ENCODE results near the gene NOC2L.

Gene NOC2L

DNA sequence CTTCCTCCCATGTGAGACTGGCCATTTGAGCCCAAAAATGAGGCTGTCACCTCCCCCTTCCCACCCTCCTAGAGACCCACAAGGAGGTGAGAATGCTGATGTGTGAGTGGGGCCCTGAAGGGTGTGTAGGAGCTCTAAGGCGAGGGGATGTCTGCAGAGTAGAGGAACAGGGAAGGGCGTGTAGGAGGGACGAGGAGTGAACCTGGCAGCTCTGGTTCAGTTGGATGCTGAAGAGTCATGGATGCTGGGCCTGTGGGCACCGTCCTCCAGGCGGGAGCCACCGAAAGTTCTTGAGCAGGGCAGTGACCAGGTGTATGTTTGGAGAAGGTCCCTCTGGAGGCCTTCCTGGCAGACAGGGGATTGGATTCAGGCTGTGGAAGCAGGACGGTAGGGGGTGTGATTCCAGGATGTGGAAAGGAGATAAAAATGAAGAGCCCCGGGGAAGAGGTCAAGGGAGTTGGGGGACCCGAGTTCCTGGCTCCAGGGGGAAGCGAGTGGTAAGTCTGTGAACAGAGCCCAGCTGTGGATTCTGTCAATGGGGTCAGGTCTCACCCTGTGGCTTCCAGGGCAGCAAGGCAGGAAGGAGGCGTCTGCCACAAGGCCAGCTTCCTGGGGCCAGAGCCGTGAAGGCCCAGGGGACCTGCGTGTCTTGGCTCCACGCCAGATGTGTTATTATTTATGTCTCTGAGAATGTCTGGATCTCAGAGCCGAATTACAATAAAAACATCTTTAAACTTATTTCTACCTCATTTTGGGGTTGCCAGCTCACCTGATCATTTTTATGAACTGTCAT is 27.5 kb downstream of the NOC2L start:
- TF ChIP-seq, protein P1, sequence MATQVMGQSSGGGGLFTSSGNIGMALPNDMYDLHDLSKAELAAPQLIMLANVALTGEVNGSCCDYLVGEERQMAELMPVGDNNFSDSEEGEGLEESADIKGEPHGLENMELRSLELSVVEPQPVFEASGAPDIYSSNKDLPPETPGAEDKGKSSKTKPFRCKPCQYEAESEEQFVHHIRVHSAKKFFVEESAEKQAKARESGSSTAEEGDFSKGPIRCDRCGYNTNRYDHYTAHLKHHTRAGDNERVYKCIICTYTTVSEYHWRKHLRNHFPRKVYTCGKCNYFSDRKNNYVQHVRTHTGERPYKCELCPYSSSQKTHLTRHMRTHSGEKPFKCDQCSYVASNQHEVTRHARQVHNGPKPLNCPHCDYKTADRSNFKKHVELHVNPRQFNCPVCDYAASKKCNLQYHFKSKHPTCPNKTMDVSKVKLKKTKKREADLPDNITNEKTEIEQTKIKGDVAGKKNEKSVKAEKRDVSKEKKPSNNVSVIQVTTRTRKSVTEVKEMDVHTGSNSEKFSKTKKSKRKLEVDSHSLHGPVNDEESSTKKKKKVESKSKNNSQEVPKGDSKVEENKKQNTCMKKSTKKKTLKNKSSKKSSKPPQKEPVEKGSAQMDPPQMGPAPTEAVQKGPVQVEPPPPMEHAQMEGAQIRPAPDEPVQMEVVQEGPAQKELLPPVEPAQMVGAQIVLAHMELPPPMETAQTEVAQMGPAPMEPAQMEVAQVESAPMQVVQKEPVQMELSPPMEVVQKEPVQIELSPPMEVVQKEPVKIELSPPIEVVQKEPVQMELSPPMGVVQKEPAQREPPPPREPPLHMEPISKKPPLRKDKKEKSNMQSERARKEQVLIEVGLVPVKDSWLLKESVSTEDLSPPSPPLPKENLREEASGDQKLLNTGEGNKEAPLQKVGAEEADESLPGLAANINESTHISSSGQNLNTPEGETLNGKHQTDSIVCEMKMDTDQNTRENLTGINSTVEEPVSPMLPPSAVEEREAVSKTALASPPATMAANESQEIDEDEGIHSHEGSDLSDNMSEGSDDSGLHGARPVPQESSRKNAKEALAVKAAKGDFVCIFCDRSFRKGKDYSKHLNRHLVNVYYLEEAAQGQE (IDR thresholded peaks at IDR 0.05; ENCODE audit: low read depth), result no peak
- peak; percentile 63 for TF ChIP-seq NFIC (IDR thresholded peaks at IDR 0.05)

DNA sequence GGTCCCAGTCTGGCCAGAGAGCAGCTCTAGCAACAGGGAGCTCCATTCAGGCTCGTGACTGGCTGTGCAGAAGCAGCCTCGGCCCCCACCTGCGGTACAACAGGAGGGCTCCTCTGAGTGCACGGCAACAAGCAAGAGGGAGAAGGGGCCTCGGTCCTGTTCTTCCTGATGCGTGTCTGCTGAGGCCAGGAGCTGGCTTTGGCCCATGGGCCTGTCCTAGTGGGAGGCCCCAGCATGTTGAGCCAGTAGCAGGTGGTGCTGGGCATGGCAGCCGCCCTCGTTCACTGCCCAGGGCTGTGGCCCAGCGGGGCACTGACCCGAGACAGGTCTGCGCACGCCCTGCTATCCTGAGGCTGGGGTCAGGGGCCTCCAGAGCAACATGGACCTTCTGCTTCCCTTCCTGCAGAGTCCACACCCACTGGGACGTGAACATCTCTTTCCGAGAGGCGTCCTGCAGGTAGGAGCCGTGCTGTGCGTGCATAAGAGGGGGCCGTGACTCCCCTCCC is 28.4 kb downstream of the NOC2L start:
- TF ChIP-seq NFIC (IDR thresholded peaks at IDR 0.05) (0 out of 2 replicates have a peak, but pooled peaks have one; percentile 13), EP300 (IDR thresholded peaks at IDR 0.05; ENCODE audit: borderline replicate concordance) (no peak)

DNA sequence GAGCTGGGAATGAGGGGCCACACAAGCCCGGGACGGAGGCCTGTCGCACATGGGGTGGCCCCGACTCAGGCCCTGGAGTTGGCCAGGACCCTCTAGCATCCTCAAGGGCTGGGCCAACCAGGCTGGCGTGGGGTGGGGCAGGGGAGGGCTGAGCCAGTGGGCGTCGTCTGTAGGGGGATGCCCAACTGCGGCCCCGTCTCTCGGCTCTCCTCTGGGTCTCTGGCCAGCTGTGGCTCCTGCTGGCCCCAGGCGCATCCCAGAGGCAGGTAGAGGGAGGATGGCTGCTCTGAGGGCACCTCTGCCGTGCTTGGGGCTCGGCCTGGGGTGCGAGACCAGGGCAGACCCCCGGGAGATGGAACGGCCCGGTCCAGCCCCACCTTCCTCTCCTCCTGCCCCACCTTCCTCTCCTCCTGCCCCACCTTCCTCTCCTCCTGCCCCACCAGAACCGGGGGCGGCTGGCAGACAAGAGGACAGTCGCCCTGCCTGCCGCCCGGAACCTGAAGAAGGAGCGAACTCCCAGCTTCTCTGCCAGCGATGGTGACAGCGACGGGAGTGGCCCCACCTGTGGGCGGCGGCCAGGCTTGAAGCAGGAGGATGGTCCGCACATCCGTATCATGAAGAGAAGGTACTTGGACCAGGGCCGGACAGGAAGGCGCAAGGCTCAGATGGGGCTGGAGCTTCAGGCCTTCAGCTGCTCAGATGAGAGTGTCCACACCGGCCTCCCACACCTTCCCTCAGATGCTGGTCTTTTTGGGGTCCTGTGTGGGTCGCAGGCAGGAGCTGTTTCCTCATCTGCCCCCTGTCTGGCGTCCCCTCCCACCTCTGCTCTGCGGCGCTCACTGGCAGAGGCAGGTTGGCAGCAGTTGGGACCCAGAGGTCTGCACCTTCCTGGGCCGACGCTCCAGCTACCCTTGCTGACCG is 29.1 kb downstream of the NOC2L start:
- TF ChIP-seq, protein P2, sequence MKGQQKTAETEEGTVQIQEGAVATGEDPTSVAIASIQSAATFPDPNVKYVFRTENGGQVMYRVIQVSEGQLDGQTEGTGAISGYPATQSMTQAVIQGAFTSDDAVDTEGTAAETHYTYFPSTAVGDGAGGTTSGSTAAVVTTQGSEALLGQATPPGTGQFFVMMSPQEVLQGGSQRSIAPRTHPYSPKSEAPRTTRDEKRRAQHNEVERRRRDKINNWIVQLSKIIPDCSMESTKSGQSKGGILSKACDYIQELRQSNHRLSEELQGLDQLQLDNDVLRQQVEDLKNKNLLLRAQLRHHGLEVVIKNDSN (IDR thresholded peaks at IDR 0.05), result no peak
- TF ChIP-seq YY1 (IDR thresholded peaks at IDR 0.05; ENCODE audit: low read depth) (no peak), CREB1 (IDR thresholded peaks at IDR 0.05; ENCODE audit: low read depth) (no peak), NFIC (IDR thresholded peaks at IDR 0.05) (no peak), TCF12 (IDR thresholded peaks at IDR 0.05; ENCODE audit: low read depth) (no peak), RAD21 (IDR thresholded peaks at IDR 0.05; ENCODE audit: low read depth) (no peak), CEBPB (IDR thresholded peaks at IDR 0.05) (no peak), ZBTB7A (IDR thresholded peaks at IDR 0.05; ENCODE audit: low read depth) (no peak), TAF1 (IDR thresholded peaks at IDR 0.05; ENCODE audit: low read depth) (no peak), TEAD4 (IDR thresholded peaks at IDR 0.05) (no peak), EGR1 (IDR thresholded peaks at IDR 0.05) (no peak), FOXM1 (IDR thresholded peaks at IDR 0.05; ENCODE audit: borderline replicate concordance, low read depth) (no peak), EP300 (IDR thresholded peaks at IDR 0.05; ENCODE audit: borderline replicate concordance) (no peak)
- TF ChIP-seq, protein P1 (IDR thresholded peaks at IDR 0.05; ENCODE audit: low read depth), result no peak
- TF ChIP-seq, protein P3, sequence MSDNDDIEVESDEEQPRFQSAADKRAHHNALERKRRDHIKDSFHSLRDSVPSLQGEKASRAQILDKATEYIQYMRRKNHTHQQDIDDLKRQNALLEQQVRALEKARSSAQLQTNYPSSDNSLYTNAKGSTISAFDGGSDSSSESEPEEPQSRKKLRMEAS (IDR thresholded peaks at IDR 0.05), result no peak

DNA sequence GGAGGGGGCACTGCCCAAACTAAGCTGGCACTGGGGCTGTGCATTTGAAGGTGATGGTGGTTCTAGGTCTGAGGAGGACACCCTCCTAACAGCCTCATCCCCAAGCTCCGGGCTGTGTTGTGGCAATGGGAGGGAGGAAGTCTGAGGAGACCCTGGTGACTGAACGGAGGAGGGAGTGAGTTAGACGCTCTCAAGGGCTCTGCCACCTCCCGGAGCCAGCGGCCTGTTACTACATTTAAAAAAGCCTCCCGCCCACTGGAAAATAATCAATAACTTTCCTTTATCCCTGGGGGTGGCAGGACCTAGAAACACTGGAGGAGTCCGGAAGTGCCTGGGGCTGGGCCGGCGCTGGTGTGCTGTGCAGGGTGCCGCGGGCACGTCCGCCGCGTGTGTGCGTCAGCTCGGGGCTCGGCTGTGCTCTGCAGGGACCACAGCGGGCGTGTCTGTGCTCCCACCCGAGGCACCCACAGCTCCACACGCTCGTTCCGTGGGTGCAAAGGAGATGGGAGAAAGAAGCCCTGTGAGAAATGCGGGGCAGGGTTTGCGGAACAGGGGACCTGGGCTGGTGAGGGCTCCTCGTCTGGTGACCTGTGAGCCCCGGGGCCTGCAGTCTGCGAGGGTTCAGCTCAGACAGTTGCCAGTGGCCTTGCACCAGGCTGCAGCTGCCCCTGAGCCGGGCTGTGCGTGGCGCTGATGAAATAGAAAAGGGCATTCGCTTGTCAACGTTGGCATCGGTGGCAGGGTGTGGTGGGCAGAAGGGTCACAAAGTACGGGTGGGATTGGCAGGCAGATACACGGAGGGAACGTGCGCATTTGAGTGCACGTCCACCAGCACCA is 30.0 kb downstream of the NOC2L start:
- TF ChIP-seq YY1 (IDR thresholded peaks at IDR 0.05; ENCODE audit: low read depth) (no peak), CEBPB (IDR thresholded peaks at IDR 0.05) (no peak), RAD21 (IDR thresholded peaks at IDR 0.05; ENCODE audit: low read depth) (no peak), EGR1 (IDR thresholded peaks at IDR 0.05) (no peak), FOXM1 (IDR thresholded peaks at IDR 0.05; ENCODE audit: borderline replicate concordance, low read depth) (no peak), NFIC (IDR thresholded peaks at IDR 0.05) (no peak), TEAD4 (IDR thresholded peaks at IDR 0.05) (no peak), TAF1 (IDR thresholded peaks at IDR 0.05; ENCODE audit: low read depth) (no peak)
- TF ChIP-seq, protein P3 (IDR thresholded peaks at IDR 0.05), result no peak

DNA sequence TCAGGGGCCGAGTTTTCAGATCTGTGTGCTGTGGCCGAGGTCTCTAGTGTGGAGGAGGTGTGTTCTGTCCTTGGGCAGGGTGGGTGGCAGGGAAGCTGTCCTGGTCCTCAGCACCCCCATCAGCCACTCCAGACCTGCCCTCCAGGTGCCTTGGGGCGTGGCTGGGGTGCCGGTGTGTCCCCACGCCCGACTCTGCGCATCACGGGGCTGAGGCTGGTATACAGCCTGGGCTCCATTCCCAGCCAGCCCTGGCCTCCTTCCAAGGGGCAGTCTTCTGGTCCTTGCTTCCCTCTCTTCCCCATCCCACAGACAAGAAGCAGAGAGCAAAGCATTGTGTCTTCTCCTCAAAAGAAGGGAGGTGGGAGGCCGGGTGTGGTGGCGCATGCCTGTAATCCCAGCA is 31.3 kb downstream of the NOC2L start:
- TF ChIP-seq FOXM1 (IDR thresholded peaks at IDR 0.05; ENCODE audit: borderline replicate concordance, low read depth) (no peak), TEAD4 (IDR thresholded peaks at IDR 0.05) (no peak), TCF12 (IDR thresholded peaks at IDR 0.05; ENCODE audit: low read depth) (no peak), TAF1 (IDR thresholded peaks at IDR 0.05; ENCODE audit: low read depth) (no peak), CEBPB (IDR thresholded peaks at IDR 0.05) (no peak), YY1 (IDR thresholded peaks at IDR 0.05; ENCODE audit: low read depth) (no peak), ZBTB7A (IDR thresholded peaks at IDR 0.05; ENCODE audit: low read depth) (no peak)
- TF ChIP-seq, protein P1 (IDR thresholded peaks at IDR 0.05; ENCODE audit: low read depth), result no peak
